MCF 10A (cell line): Measurements from ENCODE around the gene MSI2. TPM values are rescaled to one million over a fixed set of nuclear protein-coding genes. Genes with fewer than 3 reads are reported as not detected.

Experiments used
- BruUV-seq: library from RNA; stranded (reverse); fragments of 400-500 nt; replicated peaks from 2 replicates; lab custom pipeline; 2021; lab: Mats Ljungman, UMichigan
- CTCF ChIA-PET: fragments of 300-600 bp; sonication (Branson Sonifier 250); formaldehyde crosslinking; extraction: SDS; loops from one replicate; lab custom pipeline; 2021; ENCODE audit warnings: antibody characterized with exemption, inconsistent platforms; lab: Yijun Ruan, JAX
- POLR2A ChIA-PET: fragments of 300-600, 350-650 bp; sonication (Branson Sonifier 250); formaldehyde crosslinking; extraction: SDS; loops from one replicate; lab custom pipeline; 2020; ENCODE audit warnings: antibody characterized with exemption, inconsistent platforms; lab: Yijun Ruan, JAX
- DNase-seq: peaks from one replicate; pipeline ENCODE4 v3.0.0-alpha.2; 2018; ENCODE audit not compliant: unreplicated experiment
- H3K27ac Mint-ChIP-seq: one replicate; pipeline ENCODE4 v1.8.0; 2022; ENCODE audit warnings: mild to moderate bottlenecking, low read depth, mixed read lengths; ENCODE audit not compliant: unreplicated experiment
- H3K27me3 Mint-ChIP-seq: one replicate; pipeline ENCODE4 v1.8.0; 2022; ENCODE audit warnings: mixed read lengths; ENCODE audit not compliant: insufficient read depth, unreplicated experiment
- H3K36me3 Mint-ChIP-seq: one replicate; pipeline ENCODE4 v1.8.0; 2022; ENCODE audit warnings: mild to moderate bottlenecking, moderate library complexity, mixed read lengths; ENCODE audit not compliant: insufficient read depth, unreplicated experiment
- H3K4me1 Mint-ChIP-seq: one replicate; pipeline ENCODE4 v1.8.0; 2022; ENCODE audit warnings: mixed read lengths; ENCODE audit not compliant: insufficient read depth, unreplicated experiment
- H3K4me3 Mint-ChIP-seq: one replicate; pipeline ENCODE4 v1.8.0; 2022; ENCODE audit warnings: mild to moderate bottlenecking, moderate library complexity, mixed read lengths; ENCODE audit not compliant: unreplicated experiment
- H3K9me3 Mint-ChIP-seq: one replicate; pipeline ENCODE4 v1.8.0; 2022; ENCODE audit warnings: mixed read lengths; ENCODE audit not compliant: unreplicated experiment
- intact Hi-C: fragments of 100-400 bp; cut with micrococcal nuclease; formaldehyde crosslinking; loops from 2 replicates; pipeline ENCODE4 v1.14.1; 2022
- total RNA-seq: library from RNA; stranded (reverse); gene quantifications from 2 replicates; pipeline ENCODE4 v1.2.3, GENCODE V29; 2022
- TF ChIP-seq, protein P1 (sequence below): fragments of 200-600 bp; IDR thresholded peaks from one replicate; pipeline ENCODE4 v1.8.0; 2022; ENCODE audit warnings: antibody characterized with exemption, mild to moderate bottlenecking; ENCODE audit not compliant: unreplicated experiment

MSI2 gene
- total RNA-seq, 1 experiment from 2014 or later, result 60.6 TPM

- DNase-seq, result no peak
Measured at GRCh38 chr17:57406131-57406980, 150.0 kb downstream of the MSI2 start.

GRCh38 chr17:57406981-57407286 lies 150.6 kb downstream of the MSI2 start:
- Mint-ChIP-seq H3K36me3 (peaks cover 38% of the 10 kb centered on the region), H3K27ac (no peak overlapping the region), H3K9me3 (no peaks in the 10 kb centered on the region), H3K4me3 (no peak overlapping the region), H3K27me3 (no peaks in the 10 kb centered on the region), H3K4me1 (peaks cover 7% of the 10 kb centered on the region)
- DNase-seq, result no peak
- BruUV-seq, result no TSS peak
- ChIA-PET POLR2A (interaction anchor here (1.2 kb wide), 1 partner anchor 10 kb away, joined by 3 read pairs; no protein-coding TSS in a partner anchor), CTCF (interaction anchor here (1.0 kb wide), 1 partner anchor 11 kb away, joined by 4 read pairs; no protein-coding TSS in a partner anchor)
- intact Hi-C loops, result no loop called here
- TF ChIP-seq, protein P1, sequence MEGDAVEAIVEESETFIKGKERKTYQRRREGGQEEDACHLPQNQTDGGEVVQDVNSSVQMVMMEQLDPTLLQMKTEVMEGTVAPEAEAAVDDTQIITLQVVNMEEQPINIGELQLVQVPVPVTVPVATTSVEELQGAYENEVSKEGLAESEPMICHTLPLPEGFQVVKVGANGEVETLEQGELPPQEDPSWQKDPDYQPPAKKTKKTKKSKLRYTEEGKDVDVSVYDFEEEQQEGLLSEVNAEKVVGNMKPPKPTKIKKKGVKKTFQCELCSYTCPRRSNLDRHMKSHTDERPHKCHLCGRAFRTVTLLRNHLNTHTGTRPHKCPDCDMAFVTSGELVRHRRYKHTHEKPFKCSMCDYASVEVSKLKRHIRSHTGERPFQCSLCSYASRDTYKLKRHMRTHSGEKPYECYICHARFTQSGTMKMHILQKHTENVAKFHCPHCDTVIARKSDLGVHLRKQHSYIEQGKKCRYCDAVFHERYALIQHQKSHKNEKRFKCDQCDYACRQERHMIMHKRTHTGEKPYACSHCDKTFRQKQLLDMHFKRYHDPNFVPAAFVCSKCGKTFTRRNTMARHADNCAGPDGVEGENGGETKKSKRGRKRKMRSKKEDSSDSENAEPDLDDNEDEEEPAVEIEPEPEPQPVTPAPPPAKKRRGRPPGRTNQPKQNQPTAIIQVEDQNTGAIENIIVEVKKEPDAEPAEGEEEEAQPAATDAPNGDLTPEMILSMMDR, result no peak

More at GRCh38 chr17:57406131-57406980, 150.0 kb downstream of the MSI2 start:
- POLR2A ChIA-PET, result interaction anchor here (1.2 kb wide), 1 partner anchor 10 kb away, joined by 3 read pairs; no protein-coding TSS in a partner anchor
- Mint-ChIP-seq H3K36me3 (peaks cover 40% of the 10 kb centered on the region), H3K27me3 (no peaks in the 10 kb centered on the region), H3K4me1 (peaks cover 7% of the 10 kb centered on the region), H3K9me3 (no peaks in the 10 kb centered on the region), H3K27ac (no peak overlapping the region), H3K4me3 (no peak overlapping the region)
- no TSS peak for BruUV-seq
- TF ChIP-seq, protein P1, result no peak
- CTCF ChIA-PET, result interaction anchor here (1.0 kb wide), 1 partner anchor 12 kb away, joined by 4 read pairs; no protein-coding TSS in a partner anchor
- intact Hi-C loops, result no loop called here

DNA sequence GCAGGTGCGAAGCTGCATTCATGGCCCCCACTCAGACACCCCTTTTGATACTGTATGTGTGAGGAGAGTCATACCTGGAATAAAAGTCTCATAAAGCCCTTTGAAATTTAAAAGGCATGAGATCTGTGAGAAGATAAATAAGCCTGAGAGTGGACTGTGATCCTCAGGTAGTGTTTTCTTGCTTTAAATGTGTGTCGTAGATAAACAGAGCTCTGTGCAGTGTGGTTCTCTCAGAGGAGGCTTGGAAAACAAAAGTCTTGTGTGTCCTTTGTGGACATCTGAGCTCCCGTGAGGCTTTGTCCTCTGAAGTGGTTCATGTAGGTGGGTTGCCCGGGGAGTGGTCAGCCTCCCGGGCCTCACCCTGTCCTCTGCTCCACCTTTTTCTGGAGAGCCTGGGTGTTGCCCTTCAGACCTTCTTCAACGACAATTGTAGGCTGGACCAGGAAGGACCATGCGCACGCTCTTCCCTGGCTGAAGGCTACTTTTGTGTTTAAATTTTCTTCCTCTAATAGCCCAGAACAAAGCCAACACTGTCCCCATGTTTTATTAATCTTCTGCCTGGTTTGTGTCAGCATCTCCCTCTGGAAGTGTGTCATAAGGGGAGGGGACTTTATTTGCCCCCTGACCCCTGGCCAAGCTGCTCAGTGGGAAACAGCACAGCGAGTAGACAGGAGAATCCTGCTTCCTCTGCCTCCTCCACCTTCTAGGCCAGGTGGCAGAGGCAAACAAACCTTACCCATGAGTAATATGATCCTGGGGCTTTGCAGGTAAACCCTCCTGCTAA lies 151.2 kb downstream of the MSI2 start:
- Mint-ChIP-seq H3K36me3 (peaks cover 35% of the 10 kb centered on the region), H3K27ac (no peak overlapping the region), H3K4me3 (no peak overlapping the region), H3K9me3 (no peaks in the 10 kb centered on the region), H3K27me3 (no peaks in the 10 kb centered on the region), H3K4me1 (peaks cover 7% of the 10 kb centered on the region)
- intact Hi-C loops, result no loop called here
- ChIA-PET POLR2A (no interaction called here), CTCF (interaction anchor here (0.6 to 1.0 kb wide), 2 partner anchors 11 to 90 kb away, joined by 4 read pairs; no protein-coding TSS in a partner anchor)
- BruUV-seq, result no TSS peak
- TF ChIP-seq, protein P1, result no peak
- DNase-seq, result no peak
